ENCODE results near the gene P2RY12.

Gene P2RY12

GRCh38 chr3:151307131-151307530 lies 77.4 kb downstream of the P2RY12 start:
- no peak for DNase-seq (ENCODE audit: low read depth)

GRCh38 chr3:151306168-151306810 lies 78.3 kb downstream of the P2RY12 start:
- no peak for DNase-seq (ENCODE audit: low read depth)

- no peak for DNase-seq (ENCODE audit: low read depth)
These were observed 78.8 kb downstream of the P2RY12 start for GRCh38 chr3:151305775-151306151.

GRCh38 chr3:151305060-151305774 lies 79.3 kb downstream of the P2RY12 start:
- DNase-seq (ENCODE audit: low read depth): peak; percentile 30

GRCh38 chr3:151303751-151304150 lies 80.8 kb downstream of the P2RY12 start:
- DNase-seq (ENCODE audit: low read depth): no peak

- DNase-seq (ENCODE audit: low read depth): no peak
These were observed 82.8 kb downstream of the P2RY12 start for GRCh38 chr3:151301787-151302186.

GRCh38 chr3:151300539-151300938 lies 84.0 kb downstream of the P2RY12 start:
- DNase-seq (ENCODE audit: low read depth): no peak

GRCh38 chr3:151299006-151299405 lies 85.5 kb downstream of the P2RY12 start:
- no peak for DNase-seq (ENCODE audit: low read depth)

GRCh38 chr3:151297429-151297828 lies 87.1 kb downstream of the P2RY12 start:
- DNase-seq (ENCODE audit: low read depth): no peak

GRCh38 chr3:151296226-151296625 lies 88.3 kb downstream of the P2RY12 start:
- no peak for DNase-seq (ENCODE audit: low read depth)

GRCh38 chr3:151293127-151293526 lies 91.4 kb downstream of the P2RY12 start:
- no peak for DNase-seq (ENCODE audit: low read depth)

- no peak for DNase-seq (ENCODE audit: low read depth)
These were observed 93.9 kb downstream of the P2RY12 start for GRCh38 chr3:151290673-151291072.

GRCh38 chr3:151289445-151289844 lies 95.1 kb downstream of the P2RY12 start:
- DNase-seq (ENCODE audit: low read depth): no peak
